ENCODE results near the gene ZGPAT.
"Not testable (repeated sequence)": the region's sequence is repeated elsewhere in the genome, so short reads cannot be mapped to it uniquely, and the experiment has no call there.

Gene ZGPAT

DNA sequence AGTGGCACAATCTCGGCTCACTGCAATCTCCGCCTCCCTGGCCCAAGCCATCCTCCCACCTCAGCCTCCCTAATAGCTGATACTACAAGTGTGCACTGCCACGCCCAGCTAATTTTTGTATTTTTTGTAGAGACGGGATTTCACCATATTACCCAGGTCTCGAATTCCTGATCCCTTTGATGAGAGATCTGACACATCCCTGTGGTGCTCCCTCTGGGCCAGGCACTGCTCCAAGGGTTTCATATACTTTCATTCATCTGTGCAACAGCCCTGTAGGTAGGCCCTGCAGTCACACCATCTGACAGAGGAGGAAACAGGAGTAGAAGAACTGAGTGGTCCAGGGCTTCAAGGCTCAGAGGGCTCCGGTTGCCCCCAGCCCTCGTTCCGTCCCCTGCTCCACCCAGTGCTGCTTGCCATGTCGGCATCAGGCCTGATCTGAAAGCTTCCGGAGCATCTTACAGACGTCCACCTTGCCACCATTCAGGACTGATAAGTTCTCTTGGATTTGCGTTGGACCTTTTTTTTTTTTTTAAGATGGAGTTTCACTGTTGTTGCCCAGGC is 3.3 kb downstream of the ZGPAT start:
- ATAC-seq (ENCODE audit: low read depth) (no peak), DNase-seq (ENCODE audit: low spot score in 2 of 2) (no peak)
- Mint-ChIP-seq H3K27ac (no peak overlapping the region), H3K27me3 (no peaks in the 10 kb centered on the region), H3K9me3 (peaks cover 4% of the 10 kb centered on the region), H3K4me3 (no peak overlapping the region), H3K36me3 (peaks cover 37% of the 10 kb centered on the region), H3K4me1 (peaks cover 22% of the 10 kb centered on the region)

DNA sequence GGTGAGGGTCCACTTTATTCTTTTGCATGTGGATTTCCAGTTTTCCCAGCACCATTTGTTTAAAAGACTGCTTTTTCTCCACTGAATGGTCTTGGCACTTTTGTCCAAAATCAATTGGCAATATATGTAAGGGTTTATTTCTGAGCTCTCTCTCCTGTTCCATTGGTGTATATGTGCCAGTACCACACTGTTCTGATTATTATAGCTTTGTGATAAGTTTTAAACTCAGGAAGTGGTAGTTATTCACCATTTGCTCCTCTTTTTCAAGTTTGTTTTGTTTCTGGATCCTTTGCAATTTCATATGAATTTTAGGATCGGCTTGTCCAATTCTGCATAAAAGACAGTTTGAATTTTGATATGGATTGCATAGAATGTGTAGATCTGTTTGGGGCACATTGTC is 4.4 kb downstream of the ZGPAT start:
- Mint-ChIP-seq H3K27me3 (no peaks in the 10 kb centered on the region), H3K4me3 (no peak overlapping the region), H3K36me3 (peaks cover 46% of the 10 kb centered on the region), H3K27ac (no peak overlapping the region), H3K9me3 (peaks cover 4% of the 10 kb centered on the region), H3K4me1 (peaks cover 14% of the 10 kb centered on the region)
- DNase-seq (ENCODE audit: low spot score in 2 of 2) (no peak), ATAC-seq (ENCODE audit: low read depth) (no peak)

DNA sequence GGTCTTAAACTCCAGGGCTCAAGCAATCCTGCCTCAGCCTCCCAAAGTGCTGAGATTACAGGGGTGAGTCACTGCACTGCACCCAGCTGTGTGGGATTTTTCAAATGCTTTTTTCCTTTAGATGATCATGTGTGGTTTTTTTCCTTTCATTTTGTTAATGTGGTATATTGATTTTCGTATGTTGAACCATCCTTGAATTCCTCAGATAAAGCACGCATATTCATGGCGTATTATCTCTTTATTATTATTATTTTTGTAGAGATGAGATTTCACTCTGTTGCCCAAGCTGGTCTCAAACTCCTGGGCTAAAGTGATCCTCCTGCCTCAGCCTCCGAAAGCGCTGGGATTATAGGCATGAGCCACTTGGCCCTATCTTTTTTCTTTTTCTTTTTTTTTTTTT is 7.0 kb downstream of the ZGPAT start:
- Mint-ChIP-seq H3K4me1 (peaks cover 13% of the 10 kb centered on the region), H3K27ac (no peak overlapping the region)
- ATAC-seq (ENCODE audit: low read depth), result no peak

DNA sequence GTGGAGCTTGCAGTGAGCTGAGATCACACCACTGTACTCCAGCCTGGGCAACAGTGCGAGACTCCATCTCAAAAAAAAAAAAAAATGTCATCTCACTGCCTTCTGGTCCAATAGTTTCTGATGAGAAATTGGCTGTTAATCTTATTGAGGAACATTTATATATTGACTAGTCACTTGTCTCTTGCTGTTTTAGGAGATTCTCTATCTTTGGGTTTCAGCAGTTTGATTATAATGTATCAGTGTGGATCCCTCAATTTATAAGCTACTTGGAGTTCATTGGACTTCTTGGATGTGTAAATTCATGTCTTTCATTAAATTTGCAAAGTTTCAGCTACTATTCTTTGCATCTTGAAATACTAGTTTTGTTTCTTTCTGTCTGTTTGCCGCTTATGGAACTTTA is 11.2 kb downstream of the ZGPAT start:
- H3K27ac Mint-ChIP-seq, result no peak overlapping the region
- ATAC-seq (ENCODE audit: low read depth) (no peak), DNase-seq (ENCODE audit: low spot score in 2 of 2) (no peak)
- peaks cover 6% of the 10 kb centered on the region for H3K9me3 Mint-ChIP-seq
- H3K4me1 Mint-ChIP-seq, result peaks cover 14% of the 10 kb centered on the region
- H3K36me3 Mint-ChIP-seq, result peaks cover 53% of the 10 kb centered on the region
- no peak overlapping the region for H3K4me3 Mint-ChIP-seq
- H3K27me3 Mint-ChIP-seq, result no peaks in the 10 kb centered on the region

More for the DNA sequence above, 7.0 kb downstream of the ZGPAT start:
- Mint-ChIP-seq H3K27me3 (no peaks in the 10 kb centered on the region), H3K9me3 (peaks cover 9% of the 10 kb centered on the region), H3K4me3 (no peak overlapping the region), H3K36me3 (peaks cover 56% of the 10 kb centered on the region)
- DNase-seq (ENCODE audit: low spot score in 2 of 2), result no peak

DNA sequence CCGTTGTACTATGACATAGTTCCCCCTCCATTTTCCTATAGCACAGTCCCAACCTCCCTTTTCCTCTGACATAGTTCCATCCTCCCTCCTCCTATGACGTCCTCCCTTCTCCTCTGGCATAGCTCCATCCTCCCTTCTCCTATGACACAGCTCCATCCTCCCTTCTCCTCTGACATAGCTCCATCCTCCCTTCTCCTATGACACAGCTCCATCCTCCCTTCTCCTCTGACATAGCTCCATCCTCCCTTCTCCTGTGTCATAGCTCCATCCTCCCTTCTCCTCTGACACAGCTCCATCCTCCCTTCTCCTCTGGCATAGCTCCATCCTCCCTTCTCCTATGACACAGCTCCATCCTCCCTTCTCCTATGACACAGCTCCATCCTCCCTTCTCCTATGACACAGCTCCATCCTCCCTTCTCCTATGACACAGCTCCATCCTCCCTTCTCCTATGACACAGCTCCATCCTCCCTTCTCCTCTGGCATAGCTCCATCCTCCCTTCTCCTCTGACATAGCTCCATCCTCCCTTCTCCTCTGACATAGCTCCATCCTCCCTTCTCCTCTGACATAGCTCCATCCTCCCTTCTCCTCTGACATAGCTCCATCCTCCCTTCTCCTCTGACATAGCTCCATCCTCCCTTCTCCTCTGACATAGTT is 15.3 kb downstream of the ZGPAT start:
- DNase-seq (ENCODE audit: low spot score in 2 of 2); H3K27me3 Mint-ChIP-seq; H3K4me3 Mint-ChIP-seq; H3K4me1 Mint-ChIP-seq; H3K9me3 Mint-ChIP-seq; H3K27ac Mint-ChIP-seq; ATAC-seq (ENCODE audit: low read depth): not testable (repeated sequence)
- H3K36me3 Mint-ChIP-seq, result peaks cover 39% of the 10 kb centered on the region

DNA sequence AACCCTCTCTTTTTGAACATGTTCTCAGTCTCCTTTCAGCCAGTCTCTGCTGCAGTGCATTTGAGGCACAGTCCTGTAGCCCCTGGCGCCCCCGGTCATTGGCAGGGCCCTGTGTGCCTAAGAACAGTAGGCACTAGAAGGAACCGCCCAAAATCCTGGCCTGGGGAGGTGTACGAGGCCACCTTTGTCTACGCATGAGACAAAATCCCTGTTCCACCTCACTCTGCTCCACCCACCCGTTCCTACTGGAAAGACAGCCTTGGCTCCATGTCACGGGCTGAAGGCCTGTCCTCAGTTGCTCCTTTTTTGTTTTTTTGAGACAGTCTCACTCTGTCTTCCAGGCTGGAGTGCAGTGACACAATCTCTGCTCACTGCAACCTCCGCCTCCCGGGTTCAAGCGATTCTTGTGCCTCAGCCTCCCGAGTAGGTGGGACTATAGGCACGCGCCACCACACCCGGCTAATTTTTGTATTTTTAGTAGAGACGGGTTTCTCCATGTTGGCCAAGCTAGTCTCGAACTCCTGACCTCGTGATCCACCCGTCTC is 22.4 kb downstream of the ZGPAT start:
- DNase-seq (ENCODE audit: low spot score in 2 of 2); H3K4me3 Mint-ChIP-seq; ATAC-seq (ENCODE audit: low read depth); H3K27ac Mint-ChIP-seq; H3K9me3 Mint-ChIP-seq; H3K27me3 Mint-ChIP-seq: not testable (repeated sequence)
- Mint-ChIP-seq H3K36me3 (peaks cover 19% of the 10 kb centered on the region), H3K4me1 (peaks cover 23% of the 10 kb centered on the region)

DNA sequence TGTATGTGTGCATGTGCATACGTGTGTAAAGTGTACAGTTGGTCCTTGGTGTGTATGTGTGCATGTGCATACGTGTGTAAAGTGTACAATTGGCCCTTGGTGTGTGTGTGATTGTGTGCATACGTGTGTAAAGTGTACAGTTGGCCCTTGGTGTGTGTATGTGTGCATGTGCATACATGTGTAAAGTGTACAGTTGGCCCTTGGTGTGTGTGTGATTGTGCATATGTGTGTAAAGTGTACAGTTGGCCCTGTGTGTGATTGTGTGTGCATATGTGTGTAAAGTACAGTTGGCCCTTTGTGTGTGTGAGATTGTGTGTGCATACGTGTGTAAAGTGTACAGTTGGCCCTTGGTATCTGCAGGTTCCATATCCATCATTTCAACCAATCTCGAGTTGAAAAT is 23.6 kb downstream of the ZGPAT start:
- H3K4me1 Mint-ChIP-seq, result peaks cover 32% of the 10 kb centered on the region
- H3K36me3 Mint-ChIP-seq, result peaks cover 15% of the 10 kb centered on the region
- no peak for DNase-seq (ENCODE audit: low spot score in 2 of 2)
- H3K27me3 Mint-ChIP-seq, result no peaks in the 10 kb centered on the region
- no peak overlapping the region for H3K4me3 Mint-ChIP-seq
- no peaks in the 10 kb centered on the region for H3K9me3 Mint-ChIP-seq
- ATAC-seq (ENCODE audit: low read depth), result no peak
- H3K27ac Mint-ChIP-seq, result no peak overlapping the region

DNA sequence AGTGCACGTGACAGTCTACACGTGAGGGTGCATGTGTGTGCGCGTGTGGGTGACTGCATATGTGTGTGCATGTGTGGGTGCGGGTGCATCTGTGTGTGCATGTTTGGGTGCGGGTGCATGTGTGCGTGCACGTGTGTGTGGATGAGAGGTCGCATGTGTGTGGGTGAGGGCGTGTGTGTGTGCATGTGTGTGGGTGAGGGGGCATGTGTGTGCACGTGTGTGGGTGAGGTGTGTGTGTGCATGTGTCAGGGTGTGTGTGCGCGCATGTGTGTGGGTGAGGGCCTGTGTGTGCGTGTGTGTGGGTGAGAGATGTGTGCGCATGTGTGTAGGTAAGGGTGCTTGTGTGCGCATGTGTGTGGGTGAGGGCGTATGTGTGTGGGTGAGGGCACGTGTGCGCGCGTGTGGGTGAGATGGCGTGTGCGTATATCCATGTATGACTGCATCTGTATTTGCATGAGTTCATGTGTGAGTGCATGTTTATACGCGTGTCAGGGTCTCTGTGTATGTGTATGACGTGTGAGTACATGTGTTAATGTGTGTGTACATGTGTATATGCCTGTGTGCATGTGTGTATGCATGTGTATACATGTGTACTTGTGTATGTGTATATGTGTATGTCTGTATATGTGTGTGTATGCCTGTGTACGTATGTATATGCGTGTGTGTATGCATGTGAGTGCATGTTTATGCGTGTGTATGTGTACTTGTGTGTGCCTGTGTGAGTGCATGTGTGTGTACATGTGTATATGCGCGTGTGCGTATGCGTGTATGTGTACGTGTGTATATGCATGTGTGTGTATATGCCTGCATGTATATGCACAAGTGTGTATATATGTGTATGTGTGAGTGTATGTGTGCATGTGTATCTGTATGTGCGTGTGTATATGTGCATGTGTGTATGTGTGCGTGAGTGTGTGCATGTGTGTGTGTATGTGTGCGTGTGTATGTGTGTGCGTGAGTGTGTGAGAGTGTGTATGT is 24.6 kb downstream of the ZGPAT start:
- Mint-ChIP-seq H3K27ac (no peak overlapping the region), H3K27me3 (no peaks in the 10 kb centered on the region), H3K9me3 (no peaks in the 10 kb centered on the region), H3K36me3 (peaks cover 12% of the 10 kb centered on the region), H3K4me3 (no peak overlapping the region), H3K4me1 (peaks cover 29% of the 10 kb centered on the region)
- no peak for ATAC-seq (ENCODE audit: low read depth)
- no peak for DNase-seq (ENCODE audit: low spot score in 2 of 2)

DNA sequence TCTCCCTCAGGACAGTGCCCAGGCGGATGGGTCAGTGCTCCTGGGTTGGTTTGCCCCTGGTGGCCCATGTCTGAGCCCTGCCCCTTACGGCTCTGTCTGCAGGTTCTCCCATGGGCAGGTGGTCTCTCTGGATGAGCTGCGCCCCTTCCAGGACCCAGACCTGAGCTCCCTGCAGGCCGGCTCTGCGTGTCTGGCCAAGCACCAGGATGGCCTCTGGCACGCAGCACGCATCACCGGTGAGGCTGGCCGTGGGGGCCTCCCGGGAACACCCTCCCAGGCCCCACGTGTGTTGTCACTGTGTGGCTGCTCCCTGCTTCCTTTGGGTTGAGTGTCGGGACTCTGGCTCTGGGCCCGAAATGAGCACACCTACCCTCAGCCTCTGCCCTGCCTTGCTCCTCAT is 25.3 kb downstream of the ZGPAT start:
- H3K36me3 Mint-ChIP-seq, result peaks cover 12% of the 10 kb centered on the region
- ATAC-seq (ENCODE audit: low read depth) (no peak), DNase-seq (ENCODE audit: low spot score in 2 of 2) (no peak)
- H3K9me3 Mint-ChIP-seq, result no peaks in the 10 kb centered on the region
- H3K27me3 Mint-ChIP-seq, result no peaks in the 10 kb centered on the region
- no peak overlapping the region for H3K27ac Mint-ChIP-seq
- peaks cover 29% of the 10 kb centered on the region for H3K4me1 Mint-ChIP-seq
- H3K4me3 Mint-ChIP-seq, result no peak overlapping the region

DNA sequence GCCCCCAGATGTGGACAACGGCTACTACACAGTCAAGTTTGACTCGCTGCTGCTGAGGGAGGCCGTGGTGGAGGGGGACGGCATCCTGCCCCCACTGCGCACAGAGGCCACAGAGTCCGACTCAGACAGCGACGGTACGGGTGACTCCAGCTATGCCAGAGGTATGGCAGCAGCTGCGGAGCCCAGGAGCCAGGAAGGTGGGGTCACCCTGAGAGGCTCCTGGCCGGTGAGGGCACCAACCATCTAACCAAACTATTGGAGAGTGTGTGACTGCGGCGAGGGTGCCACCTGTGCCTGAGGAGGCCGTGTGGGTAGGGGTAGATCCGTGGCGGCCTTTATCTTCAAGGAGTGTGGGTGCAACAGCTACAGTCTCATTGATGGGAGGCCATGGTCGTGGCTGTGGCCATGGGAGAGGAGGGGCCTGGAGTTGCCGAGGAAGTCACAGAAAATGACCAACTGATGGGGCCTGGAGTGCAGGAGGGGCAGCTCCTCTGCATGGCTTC is 25.8 kb downstream of the ZGPAT start:
- H3K4me3 Mint-ChIP-seq, result no peak overlapping the region
- H3K9me3 Mint-ChIP-seq, result no peaks in the 10 kb centered on the region
- H3K36me3 Mint-ChIP-seq, result peaks cover 9% of the 10 kb centered on the region
- ATAC-seq (ENCODE audit: low read depth) (no peak), DNase-seq (ENCODE audit: low spot score in 2 of 2) (no peak)
- no peak overlapping the region for H3K27ac Mint-ChIP-seq
- H3K27me3 Mint-ChIP-seq, result no peaks in the 10 kb centered on the region
- peaks cover 23% of the 10 kb centered on the region for H3K4me1 Mint-ChIP-seq

DNA sequence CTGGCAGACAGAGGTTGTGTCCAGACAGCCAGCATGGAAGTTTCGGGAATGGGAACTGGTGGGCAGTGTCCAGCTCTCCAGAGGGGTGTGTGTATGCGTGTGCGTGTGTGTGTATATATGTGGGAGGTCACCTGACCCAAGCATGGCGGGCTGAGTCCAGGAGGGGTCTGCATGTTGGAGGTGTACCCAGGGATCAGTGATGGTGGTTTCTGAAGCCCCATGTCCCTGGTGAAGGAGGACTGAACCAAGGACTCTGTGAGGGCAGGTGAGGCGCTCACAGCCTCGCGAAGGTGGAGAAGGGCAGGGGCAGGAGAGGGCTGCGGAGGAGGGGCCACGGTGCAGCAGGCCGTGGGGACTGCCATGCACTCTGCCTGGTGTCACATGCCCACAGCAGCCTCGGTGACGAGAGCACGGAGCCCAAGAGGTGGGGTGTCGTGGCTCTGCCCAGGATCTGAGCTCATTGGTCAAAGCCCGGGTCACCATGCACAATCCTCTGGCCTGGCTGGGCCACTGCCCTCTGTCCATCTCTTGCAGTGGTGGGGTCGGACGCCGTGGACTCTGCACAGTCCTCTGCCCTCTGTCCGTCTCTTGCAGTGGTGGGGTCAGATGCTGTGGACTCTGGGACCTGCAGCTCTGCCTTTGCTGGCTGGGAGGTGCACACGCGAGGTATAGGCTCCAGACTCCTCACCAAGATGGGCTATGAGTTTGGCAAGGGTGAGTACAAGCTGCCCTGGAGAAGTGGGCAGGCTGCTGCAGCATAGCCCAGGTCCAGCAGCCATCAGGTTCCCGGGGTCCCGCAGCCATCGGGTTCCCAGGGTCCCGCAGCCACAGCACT is 26.5 kb downstream of the ZGPAT start:
- Mint-ChIP-seq H3K27me3 (no peaks in the 10 kb centered on the region), H3K36me3 (peaks cover 9% of the 10 kb centered on the region), H3K27ac (no peak overlapping the region), H3K4me3 (no peak overlapping the region), H3K9me3 (no peaks in the 10 kb centered on the region), H3K4me1 (peaks cover 19% of the 10 kb centered on the region)
- no peak for ATAC-seq (ENCODE audit: low read depth)
- no peak for DNase-seq (ENCODE audit: low spot score in 2 of 2)

DNA sequence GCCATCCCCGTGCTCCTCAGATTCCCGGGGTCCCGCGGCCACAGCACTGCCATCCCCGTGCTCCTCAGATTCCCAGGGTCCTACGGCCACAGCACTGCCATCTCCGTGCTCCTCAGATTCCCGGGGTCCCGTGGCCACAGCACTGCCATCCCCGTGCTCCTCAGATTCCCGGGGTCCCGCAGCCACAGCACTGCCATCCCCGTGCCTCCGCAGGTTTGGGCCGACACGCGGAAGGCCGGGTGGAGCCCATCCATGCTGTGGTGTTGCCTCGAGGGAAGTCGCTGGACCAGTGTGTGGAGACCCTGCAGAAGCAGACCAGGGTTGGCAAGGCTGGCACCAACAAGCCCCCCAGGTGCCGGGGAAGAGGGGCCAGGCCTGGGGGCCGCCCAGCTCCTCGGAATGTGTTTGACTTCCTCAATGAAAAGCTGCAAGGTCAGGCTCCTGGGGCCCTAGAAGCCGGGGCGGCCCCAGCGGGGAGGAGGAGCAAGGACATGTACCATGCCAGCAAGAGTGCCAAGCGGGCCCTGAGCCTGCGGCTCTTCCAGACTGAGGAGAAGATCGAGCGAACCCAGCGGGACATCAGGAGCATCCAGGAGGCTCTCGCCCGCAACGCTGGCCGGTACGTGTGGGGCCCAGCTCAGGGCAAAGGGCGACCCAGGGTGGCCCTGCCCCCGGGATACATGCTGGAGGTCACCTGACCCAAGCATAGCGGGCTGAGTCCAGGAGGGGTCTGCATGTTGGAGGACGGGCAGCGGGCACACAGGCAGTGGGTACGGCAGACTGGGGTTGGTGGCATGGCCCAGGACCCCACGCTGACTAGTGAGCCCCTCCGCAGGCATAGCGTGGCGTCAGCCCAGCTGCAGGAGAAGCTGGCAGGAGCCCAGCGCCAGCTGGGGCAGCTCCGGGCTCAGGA is 27.4 kb downstream of the ZGPAT start:
- H3K4me1 Mint-ChIP-seq, result peaks cover 12% of the 10 kb centered on the region
- peaks cover 9% of the 10 kb centered on the region for H3K36me3 Mint-ChIP-seq
- peak overlapping the region; percentile 86 for H3K4me3 Mint-ChIP-seq
- DNase-seq (ENCODE audit: low spot score in 2 of 2) (no peak), ATAC-seq (ENCODE audit: low read depth) (no peak)
- H3K27ac Mint-ChIP-seq, result no peak overlapping the region
- H3K9me3 Mint-ChIP-seq, result no peaks in the 10 kb centered on the region
- H3K27me3 Mint-ChIP-seq, result no peaks in the 10 kb centered on the region

All from memory B cell (primary cell).